B cell (primary cell): ENCODE results near the gene MED15.

ENCODE experiments used
- EZH2 ChIP-seq: IDR thresholded peaks from 2 replicates; pipeline ENCODE4 v1.6.1; 2012; ENCODE audit warnings: borderline replicate concordance, low read depth, mild to moderate bottlenecking, moderate library complexity, low read length; ENCODE audit not compliant: insufficient read depth, poor library complexity, severe bottlenecking
- TF ChIP-seq, protein P1 (sequence below): fragments of 200-600 bp; IDR thresholded peaks from one replicate; pipeline ENCODE4 v1.8.0; 2022; ENCODE audit warnings: antibody characterized with exemption, mild to moderate bottlenecking

GRCh38 chr22:20602609-20603164, 95.3 kb downstream of the MED15 start:
- TF ChIP-seq, protein P1, sequence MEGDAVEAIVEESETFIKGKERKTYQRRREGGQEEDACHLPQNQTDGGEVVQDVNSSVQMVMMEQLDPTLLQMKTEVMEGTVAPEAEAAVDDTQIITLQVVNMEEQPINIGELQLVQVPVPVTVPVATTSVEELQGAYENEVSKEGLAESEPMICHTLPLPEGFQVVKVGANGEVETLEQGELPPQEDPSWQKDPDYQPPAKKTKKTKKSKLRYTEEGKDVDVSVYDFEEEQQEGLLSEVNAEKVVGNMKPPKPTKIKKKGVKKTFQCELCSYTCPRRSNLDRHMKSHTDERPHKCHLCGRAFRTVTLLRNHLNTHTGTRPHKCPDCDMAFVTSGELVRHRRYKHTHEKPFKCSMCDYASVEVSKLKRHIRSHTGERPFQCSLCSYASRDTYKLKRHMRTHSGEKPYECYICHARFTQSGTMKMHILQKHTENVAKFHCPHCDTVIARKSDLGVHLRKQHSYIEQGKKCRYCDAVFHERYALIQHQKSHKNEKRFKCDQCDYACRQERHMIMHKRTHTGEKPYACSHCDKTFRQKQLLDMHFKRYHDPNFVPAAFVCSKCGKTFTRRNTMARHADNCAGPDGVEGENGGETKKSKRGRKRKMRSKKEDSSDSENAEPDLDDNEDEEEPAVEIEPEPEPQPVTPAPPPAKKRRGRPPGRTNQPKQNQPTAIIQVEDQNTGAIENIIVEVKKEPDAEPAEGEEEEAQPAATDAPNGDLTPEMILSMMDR: no peak
- no peak for TF ChIP-seq EZH2
